GM18526 (cell line): ENCODE results near the gene ARHGEF7.

Experiments used
- POLR2A ChIP-seq: IDR thresholded peaks from 3 replicates; pipeline ENCODE4 v1.6.1; 2011; ENCODE audit not compliant: insufficient read length; ENCODE audit errors: extremely low read depth

ARHGEF7 gene

DNA sequence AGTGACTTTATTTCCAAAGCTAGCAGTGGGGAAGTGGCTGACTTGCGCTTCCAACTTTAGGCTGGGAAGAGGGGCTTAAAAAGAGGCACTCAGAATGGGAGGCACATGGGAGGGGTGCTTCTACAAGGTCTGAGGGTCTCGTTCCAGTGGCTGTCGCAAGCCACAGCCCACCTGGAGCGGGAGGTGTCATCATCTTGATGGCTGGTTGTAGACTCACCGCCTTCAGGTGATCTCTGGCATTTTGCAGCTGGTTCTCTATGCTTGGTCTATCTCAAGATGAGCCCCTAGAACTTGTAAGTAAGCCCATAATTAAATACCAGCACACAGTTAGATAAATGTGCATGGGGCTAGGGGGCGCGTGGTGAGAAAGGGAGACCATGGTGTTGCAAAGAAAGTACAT is 214.5 kb downstream of the ARHGEF7 start:
- TF ChIP-seq POLR2A = no peak

DNA sequence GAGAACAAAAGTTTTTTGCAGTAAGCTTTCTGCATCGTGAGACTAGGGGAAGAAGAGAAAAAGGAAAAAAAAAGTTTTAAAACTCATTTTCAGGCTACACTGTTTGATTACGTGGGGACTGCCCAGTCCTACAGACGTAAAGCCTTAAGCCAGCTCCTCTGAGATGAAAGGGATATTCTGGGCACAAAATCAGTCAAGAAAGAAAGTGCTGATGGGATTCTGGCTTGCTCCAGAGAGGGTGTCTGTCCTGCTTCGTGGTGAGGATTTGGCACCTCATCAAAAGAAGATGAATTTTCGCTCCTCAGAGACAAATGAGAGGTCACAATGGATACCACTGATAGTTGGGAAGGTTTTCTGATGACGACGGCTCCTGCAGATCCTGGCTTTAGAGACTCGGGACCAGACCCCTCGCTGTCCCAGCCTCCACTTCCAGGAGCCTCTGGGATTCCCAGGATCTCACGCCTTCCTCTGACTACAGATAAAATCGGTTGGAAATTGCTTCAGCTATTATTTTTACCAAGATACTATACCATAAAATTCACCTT is 215.0 kb downstream of the ARHGEF7 start:
- TF ChIP-seq POLR2A = no peak

DNA sequence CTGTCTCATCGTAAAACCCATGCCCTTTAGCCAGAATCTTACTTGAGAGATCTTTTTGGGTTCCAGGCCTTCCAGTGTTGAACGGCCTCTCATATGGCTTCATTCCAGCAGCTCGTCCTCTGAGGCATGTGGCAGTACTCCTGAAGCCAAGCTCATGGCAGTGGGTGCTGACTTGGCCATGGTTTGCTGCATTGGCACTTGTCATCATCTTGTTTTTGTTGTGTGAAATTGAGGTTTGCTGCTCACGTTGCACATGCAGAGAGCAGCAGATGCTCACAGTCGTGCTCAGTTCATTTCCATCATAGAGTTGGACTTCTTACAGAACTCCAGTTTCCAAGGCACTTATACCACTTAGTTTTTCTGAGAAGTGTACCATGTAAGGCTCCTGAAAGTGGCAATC is 220.2 kb downstream of the ARHGEF7 start:
- no peak for TF ChIP-seq POLR2A

DNA sequence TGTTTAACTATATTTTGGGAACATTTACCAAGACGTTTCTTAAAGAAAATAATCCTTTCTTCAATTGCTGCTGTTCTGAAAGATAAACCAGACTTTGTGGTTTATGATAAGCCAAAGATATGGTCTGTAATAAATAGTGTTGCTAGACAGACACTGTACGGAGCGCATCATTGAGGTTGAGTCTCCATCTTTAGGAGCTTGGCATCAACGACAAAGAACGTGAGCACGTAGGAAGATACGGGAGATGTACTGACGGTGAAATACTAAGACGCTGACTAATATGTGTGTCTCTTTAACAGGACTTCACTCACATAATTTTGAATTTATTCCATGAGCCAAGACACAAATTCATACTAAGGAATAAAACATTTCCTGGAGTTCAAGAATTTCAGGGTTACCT is 221.6 kb downstream of the ARHGEF7 start:
- no peak for TF ChIP-seq POLR2A

DNA sequence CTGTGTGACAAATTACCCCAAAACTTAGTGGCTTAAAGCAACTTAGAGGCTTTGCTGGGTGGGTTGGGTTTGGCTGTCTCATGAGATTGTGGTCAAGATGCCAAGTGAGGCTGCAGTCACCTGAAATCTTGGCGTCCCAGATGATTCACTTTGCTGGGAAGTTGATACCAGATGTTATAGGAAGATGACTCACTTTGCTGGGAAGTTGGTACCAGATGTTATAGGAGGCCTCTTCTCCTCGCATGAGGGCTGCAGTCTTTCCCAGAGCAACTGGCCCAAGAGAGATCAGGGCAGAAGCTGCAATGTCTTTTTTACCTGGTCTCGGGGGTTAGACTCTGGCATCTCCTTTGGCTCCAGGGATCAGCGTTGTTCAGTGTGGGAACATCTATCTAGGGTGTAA is 222.1 kb downstream of the ARHGEF7 start:
- TF ChIP-seq POLR2A = no peak

DNA sequence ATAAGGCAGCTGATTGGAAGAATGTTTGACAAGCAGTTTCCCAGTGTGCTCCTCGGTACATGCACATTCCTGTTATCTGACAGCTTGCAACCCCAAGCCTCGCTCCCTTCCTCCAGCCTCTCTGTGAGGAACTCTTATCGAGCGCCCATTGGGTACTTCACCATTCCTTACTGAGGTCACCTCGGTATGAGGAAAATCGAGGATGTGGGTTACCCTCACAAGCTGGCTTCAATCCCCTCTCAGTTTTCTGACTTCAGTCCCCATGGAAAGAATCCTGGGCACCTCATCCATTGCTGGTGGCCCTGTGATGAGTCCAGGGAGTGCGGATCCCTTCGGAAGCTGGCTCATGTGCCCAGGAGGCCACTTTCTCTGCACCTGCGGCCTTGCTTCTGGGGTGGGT is 222.6 kb downstream of the ARHGEF7 start:
- no peak for TF ChIP-seq POLR2A

DNA sequence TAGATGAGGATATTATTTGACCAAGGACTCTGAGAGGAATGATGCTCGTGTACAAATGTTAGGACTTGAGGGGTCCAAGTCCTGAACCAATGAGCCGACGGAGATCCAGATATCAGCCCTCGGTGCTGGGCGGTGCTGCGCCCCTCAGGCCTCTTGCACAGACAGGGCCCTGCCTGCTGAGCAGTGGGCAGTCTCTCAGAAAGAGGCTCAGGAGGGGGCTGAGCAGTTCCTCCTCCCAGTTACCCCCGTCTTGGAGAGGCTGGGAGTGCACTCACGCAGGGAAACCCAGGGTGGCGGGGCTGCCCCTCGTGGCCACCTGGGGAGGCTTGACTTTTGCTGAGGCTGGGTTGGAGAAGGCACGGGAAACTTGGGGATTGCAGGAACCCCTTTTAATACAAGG is 223.7 kb downstream of the ARHGEF7 start:
- no peak for TF ChIP-seq POLR2A

DNA sequence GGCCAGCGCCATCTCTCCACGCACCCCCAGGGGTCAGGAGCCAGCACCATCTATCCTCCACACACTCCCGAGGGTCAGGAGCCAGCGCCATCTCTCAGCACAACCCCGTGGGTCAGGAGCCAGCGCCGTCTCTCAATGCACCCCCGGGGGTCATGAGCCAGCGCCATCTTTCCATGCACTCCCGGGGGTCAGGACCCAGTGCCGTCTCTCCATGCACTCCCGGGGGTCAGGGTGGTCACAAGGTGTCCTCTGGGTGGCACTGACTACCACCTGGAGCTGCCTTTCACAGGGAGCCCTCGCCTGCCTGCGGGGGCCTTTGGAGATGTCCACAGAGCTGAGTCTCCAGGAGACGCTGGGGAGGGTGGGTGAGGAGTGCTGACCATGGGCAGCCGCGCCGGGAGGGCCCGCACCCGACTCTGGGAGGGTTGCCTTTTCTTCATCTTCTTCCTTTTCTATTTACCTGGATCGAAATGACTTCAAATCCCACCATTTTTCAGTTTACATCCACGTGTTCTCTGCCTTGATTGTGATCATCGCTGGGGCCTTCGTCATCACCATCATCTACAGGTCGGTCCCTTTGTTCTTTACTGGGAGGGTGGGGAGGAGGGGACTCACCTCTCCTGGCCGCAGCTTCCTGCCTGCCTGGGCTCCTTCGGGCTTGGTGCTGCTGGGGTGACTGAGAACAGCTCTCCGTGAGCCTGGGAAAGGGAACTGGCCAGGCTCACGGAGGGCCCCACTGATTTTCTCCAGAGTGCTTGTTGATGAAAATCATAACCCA is 224.4 kb downstream of the ARHGEF7 start:
- no peak for TF ChIP-seq POLR2A

DNA sequence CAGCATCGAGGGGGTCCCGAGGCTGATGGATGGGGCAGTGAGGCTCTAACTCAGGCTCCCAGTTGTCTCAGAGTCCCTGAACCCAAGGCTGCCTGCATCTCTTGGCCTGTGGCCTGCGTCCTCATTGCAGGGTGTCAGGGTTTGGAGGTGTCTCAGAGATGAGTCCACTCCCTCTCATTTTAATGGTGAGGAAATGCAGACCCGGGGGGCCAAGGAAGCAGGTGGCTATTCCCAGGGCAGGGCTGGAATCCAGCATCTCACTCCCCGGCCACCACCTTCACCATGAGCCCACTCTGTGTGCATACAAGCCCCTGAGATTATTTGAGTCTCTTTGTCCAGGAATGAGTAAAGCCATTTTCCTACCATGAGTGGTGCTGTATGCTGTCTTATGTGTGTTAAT is 226.8 kb downstream of the ARHGEF7 start:
- TF ChIP-seq POLR2A = no peak

DNA sequence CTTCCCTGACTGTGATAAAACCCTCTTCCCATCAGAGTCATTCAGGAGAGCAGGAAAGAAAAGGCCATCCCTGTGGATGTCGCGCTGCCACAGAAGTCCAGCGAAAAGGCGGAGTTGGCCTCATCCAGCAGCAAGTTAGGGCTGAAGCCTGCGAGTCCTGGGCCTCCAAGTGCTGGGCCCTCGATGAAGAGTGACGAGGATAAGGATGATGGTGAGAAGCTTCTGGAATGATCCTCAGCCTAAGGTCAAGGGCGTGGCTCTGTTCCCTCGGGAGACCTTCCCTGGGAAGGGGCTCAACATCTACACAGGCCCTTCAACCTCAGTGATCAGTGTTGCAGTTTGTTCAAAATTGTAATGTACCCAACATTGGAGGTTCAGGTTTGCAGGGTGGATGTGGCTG is 227.6 kb downstream of the ARHGEF7 start:
- no peak for TF ChIP-seq POLR2A

DNA sequence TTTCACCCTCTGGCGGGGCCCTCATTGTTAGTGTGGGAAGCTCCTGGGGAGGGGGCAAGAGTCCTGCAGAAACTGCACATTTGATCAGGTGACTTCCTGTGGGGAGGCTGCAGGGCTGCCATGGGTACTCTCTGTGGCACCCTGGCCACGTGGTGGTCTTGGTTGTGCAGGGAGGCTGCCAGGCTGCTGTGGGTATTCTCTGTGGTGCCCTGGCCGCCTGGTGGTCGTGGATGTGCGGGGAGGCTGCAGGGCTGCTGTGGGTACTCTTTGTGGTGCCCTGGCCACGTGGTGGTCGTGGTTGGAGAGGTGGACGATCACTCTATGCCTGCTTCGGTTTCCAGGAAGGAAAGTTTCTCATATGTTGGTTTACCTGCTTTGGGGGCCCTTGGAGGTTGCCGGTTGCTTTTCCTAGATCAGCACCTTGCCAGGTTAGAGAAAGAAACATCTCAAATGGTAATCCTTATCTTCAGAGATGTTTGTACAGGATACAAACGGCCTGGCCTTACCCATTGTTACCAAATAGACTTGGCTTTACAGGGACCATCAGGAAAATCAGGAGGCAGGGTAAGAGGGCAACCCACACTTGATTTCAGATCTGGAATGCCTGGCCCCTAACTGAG is 228.2 kb downstream of the ARHGEF7 start:
- TF ChIP-seq POLR2A = no peak

DNA sequence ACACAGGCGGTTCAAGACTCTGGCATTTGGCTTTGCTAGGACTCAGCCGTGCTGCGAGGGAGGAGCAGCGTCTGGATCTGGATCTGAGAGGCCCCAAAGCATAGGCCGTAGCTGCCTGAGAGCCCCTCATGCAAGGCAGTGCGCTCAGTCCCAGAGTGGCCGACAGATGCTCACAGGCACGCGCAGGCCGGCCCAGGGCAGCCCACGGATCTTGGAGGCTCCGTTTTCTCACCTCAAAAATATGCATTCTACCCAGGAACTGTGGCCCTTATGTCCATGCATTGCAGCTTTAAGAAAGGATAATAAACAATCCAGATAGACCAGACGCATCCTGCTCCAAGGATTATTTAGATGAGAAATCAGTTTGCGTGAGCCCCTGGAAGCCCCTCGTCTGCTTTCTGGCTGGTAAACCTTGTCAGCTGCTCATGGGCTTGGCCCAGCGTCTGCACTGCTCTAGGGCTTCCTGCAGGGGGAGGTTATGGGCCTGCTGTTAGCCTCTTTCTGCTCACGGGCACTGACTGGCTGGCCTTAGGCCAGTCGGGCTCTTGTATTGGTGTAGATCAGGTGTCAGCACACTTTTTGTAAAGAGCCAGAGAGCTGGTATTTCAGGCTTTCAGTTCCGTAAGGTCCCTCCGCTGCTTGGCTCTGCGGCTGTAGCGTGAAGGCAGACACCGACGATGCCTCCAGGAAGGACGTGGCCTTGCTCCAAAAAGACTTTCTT is 229.5 kb downstream of the ARHGEF7 start:
- no peak for TF ChIP-seq POLR2A

DNA sequence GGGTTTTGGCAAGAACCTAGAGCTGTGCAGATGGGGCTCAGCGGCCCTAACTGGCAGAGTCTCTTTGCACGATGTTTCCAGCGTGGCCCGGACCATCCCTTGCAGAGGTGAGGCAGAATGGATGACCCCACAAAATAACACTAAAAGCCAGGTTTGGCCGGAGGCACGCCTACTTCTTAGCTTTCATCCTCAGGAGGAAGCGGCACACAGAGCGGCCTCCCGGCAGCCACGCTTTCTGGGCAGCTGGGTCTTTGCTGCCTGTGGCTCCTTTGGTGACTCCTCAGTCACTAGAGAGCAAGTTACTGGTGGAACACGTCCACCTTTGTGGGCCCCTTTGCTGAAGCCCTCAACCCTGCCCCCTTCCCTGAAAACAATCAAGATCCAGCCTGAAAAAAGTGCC is 230.6 kb downstream of the ARHGEF7 start:
- TF ChIP-seq POLR2A = no peak

DNA sequence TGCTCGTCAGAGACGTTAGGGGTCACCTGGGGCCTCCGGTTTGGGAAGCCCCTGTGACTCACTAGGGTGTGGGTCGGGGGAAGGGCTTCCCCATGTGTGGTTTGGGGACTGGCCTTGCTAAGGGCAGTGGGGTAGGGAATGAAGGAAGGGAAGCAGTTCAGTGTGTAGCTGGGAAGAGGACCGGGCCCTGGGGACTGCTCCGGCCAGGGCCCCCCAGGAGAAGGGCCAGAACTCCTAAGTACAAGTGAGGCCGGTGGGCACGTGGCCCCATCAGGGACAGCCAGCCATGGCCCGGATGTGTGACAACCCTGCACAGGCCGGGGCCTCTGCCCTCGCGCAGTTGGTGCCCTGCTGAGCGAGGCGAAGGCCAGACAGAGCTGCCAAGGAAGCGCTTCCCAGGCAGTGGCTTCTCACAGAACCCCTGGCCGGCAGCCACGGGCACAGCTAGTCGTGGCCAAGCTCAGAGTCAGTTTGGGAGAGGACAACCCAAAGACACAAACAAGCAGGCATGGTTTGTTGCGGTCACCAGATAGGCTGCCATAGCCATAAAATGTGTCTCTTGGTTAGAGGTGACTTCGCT is 231.1 kb downstream of the ARHGEF7 start:
- no peak for TF ChIP-seq POLR2A

DNA sequence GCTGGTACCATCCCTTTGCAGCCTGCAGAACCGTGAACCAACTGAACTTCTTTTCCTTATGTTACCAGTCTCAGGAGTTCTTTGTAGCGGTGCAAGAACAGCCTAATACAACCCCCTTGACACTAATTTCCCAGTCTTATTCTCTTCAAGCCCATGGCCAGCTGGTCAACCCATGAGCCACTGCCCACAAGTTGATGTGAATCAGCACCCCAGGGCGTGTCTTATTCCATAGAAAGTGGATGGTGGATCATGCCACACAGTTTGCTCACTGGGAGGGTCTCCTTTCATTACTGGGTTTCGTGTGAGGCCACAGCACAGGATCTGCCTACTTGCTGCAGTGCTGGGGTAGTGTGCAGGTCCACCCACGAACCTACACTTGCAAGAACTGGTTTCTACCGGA is 232.3 kb downstream of the ARHGEF7 start:
- TF ChIP-seq POLR2A = no peak

DNA sequence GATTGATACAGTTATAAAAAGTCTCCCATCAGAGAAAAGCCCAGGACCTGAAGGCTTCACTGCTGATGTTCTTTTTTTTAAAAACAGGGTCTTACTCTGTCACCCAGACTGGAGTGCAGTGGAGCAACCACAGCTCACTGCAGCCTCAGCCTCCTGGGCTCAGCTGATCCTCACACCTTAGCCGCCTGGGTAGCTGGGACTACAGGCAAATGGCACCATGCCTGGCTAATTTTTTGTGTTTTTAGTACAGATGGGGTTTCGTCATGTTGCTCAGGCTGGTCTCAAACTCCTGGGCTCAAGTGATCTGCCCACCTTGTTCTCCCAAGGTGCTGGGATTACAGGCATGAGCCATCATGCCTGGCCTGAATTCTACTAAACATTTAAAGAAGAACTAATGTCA is 238.4 kb downstream of the ARHGEF7 start:
- TF ChIP-seq POLR2A = no peak
